Transverse colon (tissue), 4 donors: Measurements from ENCODE around the gene AFTPH. TPM values are rescaled to one million over a fixed set of nuclear protein-coding genes. Genes with fewer than 3 reads are reported as not detected.

ENCODE experiments used
- DNase-seq: peaks from one replicate; pipeline ENCODE4 v3.0.0-alpha.2; 2019
- H3K27ac ChIP-seq, 4 donors: fragments of 200-600 bp; sonication (generic); 2 replicates each; pipeline ENCODE4 v1.5.1; 2016 to 2018; ENCODE audit warnings: inconsistent platforms in 4 of 4
- H3K27me3 ChIP-seq: fragments of 200-600 bp; sonication (generic); 2 replicates; pipeline ENCODE4 v1.5.1; 2017; ENCODE audit warnings: inconsistent platforms
- H3K36me3 ChIP-seq, 4 donors: fragments of 200-600 bp; sonication (generic); 2 replicates each; pipeline ENCODE4 v1.5.1; 2017 to 2019; ENCODE audit warnings: inconsistent platforms in 4 of 4
- H3K4me1 ChIP-seq, 4 donors: fragments of 200-600 bp; sonication (generic); 2 replicates each; pipeline ENCODE4 v1.5.1; 2017 to 2020; ENCODE audit warnings: inconsistent platforms in 4 of 4
- H3K4me3 ChIP-seq, 4 donors: fragments of 200-600 bp; sonication (generic); 1 replicate in 1 of 4; 2 replicates in 3 of 4; pipeline versions ENCODE4 v1.5.1 to v1.6.1; 2017 to 2019; ENCODE audit warnings: inconsistent platforms in 4 of 4
- H3K9me3 ChIP-seq, 2 donors: fragments of 200-600 bp; sonication (generic); 2 replicates each; pipeline ENCODE4 v1.5.1; 2017 to 2019; ENCODE audit warnings: inconsistent platforms in 2 of 2
- CTCF ChIP-seq, 5 experiments: fragments of 200-600 bp in 3 of 5; fragments of 450-650 bp in 2 of 5; sonication (generic) in 3 of 5; IDR thresholded peaks; 1 replicate in 2 of 5; 2 replicates in 3 of 5; pipeline ENCODE4 v1.5.1; 2016 to 2017; ENCODE audit warnings: antibody characterized with exemption in 5 of 5, inconsistent platforms in 3 of 5, mild to moderate bottlenecking in 2 of 5, moderate library complexity in 1 of 5
- EP300 ChIP-seq: sonication (generic); formaldehyde crosslinking; IDR thresholded peaks from one replicate; pipeline ENCODE4 v1.6.1; 2017; ENCODE audit warnings: antibody characterized with exemption, low read depth
- POLR2A ChIP-seq: fragments of 450-650 bp; IDR thresholded peaks from one replicate; pipeline ENCODE4 v1.6.1; 2016; ENCODE audit warnings: antibody characterized with exemption, mild to moderate bottlenecking, moderate library complexity
- POLR2AphosphoS5 ChIP-seq, 3 donors: sonication (generic); formaldehyde crosslinking; IDR thresholded peaks; one replicate each; pipeline ENCODE4 v1.6.1; 2016; ENCODE audit warnings: antibody characterized with exemption in 3 of 3
- WGBS, 2 donors: methylation state at CpG; one replicate each; pipeline ENCODE4 v1.1.5; 2018; ENCODE audit warnings: low coverage in 1 of 2; 5-methylcytosine and 5-hydroxymethylcytosine counted together
- in situ Hi-C, 4 donors: fragments of 200-750 bp; cut with MboI; loops; one replicate each; pipeline versions ENCODE4 v1.15.0 to v1.15.1; 2017; ENCODE audit warnings: low sequenced_read_pairs in 3 of 4, low pct_ligation_motif_present in 1 of 4, low pct_unique_long_range_greater_than_20kb in 1 of 4
- intact Hi-C: fragments of 100-400 bp; cut with DNase I; formaldehyde crosslinking; loops from one replicate; pipeline ENCODE4 v1.15.1; 2023; ENCODE audit warnings: low total_unique reads
- total RNA-seq, 4 donors: library from RNA; depleted of rRNA; stranded (reverse); fragments of >200 nt; gene quantifications; one replicate each; pipeline ENCODE4 v1.1.0, GENCODE V29; 2016

AFTPH gene
- total RNA-seq, 4 donors from 2014 or later: 42.3 to 123 (median 70.2) TPM

DNA sequence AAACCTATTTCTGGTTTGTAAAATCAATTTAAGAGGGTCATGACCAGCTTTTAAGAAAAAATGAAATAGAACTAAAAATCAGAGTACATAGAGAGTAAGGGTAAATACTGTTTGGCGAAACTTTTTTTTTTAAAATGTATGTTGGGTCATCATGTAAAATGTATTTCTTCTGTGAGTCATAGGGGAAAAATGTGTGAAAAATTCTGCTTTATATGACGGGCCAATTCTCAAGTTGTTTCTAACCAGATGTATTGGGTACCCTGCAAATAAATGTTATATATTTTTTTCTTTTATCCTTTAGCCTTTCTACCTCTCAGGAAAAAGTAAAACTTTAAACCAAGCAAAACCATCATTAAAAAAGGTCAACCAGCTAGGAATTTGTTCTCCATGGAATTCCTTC, 13.9 kb downstream of the AFTPH start:
- in situ Hi-C loops: no loop called here
- WGBS, 2 donors: 91 to 97% methylated on average over 2 of the region's 2 CpGs
- H3K36me3 ChIP-seq: no peaks in the 10 kb centered on the region
- H3K4me1 ChIP-seq: peaks cover 3 to 30% (median 11%) of the 10 kb centered on the region in 4 donors
- no peaks in the 10 kb centered on the region for H3K9me3 ChIP-seq
- H3K27me3 ChIP-seq: no peaks in the 10 kb centered on the region
- no peak overlapping the region for H3K4me3 ChIP-seq
- intact Hi-C loops: no loop called here
- H3K27ac ChIP-seq: no peak overlapping the region
- TF ChIP-seq POLR2A: no peak
- no peak for TF ChIP-seq EP300
- TF ChIP-seq CTCF (IDR thresholded peaks at IDR 0.05): no peak
- TF ChIP-seq POLR2AphosphoS5 (IDR thresholded peaks at IDR 0.05): no peak
- no peak for DNase-seq

GRCh38 chr2:64538764-64539433, 14.8 kb downstream of the AFTPH start:
- no peak for DNase-seq
- Histone ChIP-seq H3K27ac (no peak overlapping the region), H3K36me3 (no peaks in the 10 kb centered on the region), H3K4me1 (peaks cover 2 to 37% (median 15%) of the 10 kb centered on the region in 4 donors), H3K27me3 (no peaks in the 10 kb centered on the region), H3K9me3 (no peaks in the 10 kb centered on the region), H3K4me3 (no peak overlapping the region)
- WGBS, 2 donors: 61 to 69% methylated on average over 3 of the region's 3 CpGs
- in situ Hi-C loops (no loop called here), intact Hi-C loops (no loop called here)
- TF ChIP-seq EP300 (no peak), POLR2AphosphoS5 (IDR thresholded peaks at IDR 0.05) (no peak), CTCF (IDR thresholded peaks at IDR 0.05) (no peak), POLR2A (no peak)

GRCh38 chr2:64540615-64541014, 16.5 kb downstream of the AFTPH start:
- TF ChIP-seq POLR2AphosphoS5 (IDR thresholded peaks at IDR 0.05) (no peak), EP300 (no peak), POLR2A (no peak), CTCF (IDR thresholded peaks at IDR 0.05) (no peak)
- H3K4me1 ChIP-seq: peaks cover 0 to 38% (median 20%) of the 10 kb centered on the region in 4 donors
- WGBS, 2 donors: 66 to 93% methylated on average over 3 of the region's 3 CpGs
- no peak overlapping the region for H3K4me3 ChIP-seq
- intact Hi-C loops: no loop called here
- no peak overlapping the region for H3K27ac ChIP-seq
- in situ Hi-C loops: no loop called here
- no peaks in the 10 kb centered on the region for H3K27me3 ChIP-seq
- no peak for DNase-seq
- H3K9me3 ChIP-seq: no peaks in the 10 kb centered on the region
- no peaks in the 10 kb centered on the region for H3K36me3 ChIP-seq

GRCh38 chr2:64541547-64541946, 17.4 kb downstream of the AFTPH start:
- Histone ChIP-seq H3K9me3 (no peaks in the 10 kb centered on the region), H3K4me1 (peaks cover 0 to 38% (median 20%) of the 10 kb centered on the region in 4 donors), H3K36me3 (no peaks in the 10 kb centered on the region), H3K27me3 (no peaks in the 10 kb centered on the region), H3K27ac (peak overlapping the region in 2 of 4 donors; percentile 20 to 23), H3K4me3 (no peak overlapping the region)
- TF ChIP-seq CTCF (IDR thresholded peaks at IDR 0.05) (no peak), POLR2A (no peak), POLR2AphosphoS5 (IDR thresholded peaks at IDR 0.05) (no peak), EP300 (no peak)
- DNase-seq: no peak
- intact Hi-C loops (no loop called here), in situ Hi-C loops (no loop called here)
- WGBS, 2 donors: 83 to 96% methylated on average over 2 of the region's 2 CpGs
